ENCODE measurements around the gene CNN1.

DNA sequence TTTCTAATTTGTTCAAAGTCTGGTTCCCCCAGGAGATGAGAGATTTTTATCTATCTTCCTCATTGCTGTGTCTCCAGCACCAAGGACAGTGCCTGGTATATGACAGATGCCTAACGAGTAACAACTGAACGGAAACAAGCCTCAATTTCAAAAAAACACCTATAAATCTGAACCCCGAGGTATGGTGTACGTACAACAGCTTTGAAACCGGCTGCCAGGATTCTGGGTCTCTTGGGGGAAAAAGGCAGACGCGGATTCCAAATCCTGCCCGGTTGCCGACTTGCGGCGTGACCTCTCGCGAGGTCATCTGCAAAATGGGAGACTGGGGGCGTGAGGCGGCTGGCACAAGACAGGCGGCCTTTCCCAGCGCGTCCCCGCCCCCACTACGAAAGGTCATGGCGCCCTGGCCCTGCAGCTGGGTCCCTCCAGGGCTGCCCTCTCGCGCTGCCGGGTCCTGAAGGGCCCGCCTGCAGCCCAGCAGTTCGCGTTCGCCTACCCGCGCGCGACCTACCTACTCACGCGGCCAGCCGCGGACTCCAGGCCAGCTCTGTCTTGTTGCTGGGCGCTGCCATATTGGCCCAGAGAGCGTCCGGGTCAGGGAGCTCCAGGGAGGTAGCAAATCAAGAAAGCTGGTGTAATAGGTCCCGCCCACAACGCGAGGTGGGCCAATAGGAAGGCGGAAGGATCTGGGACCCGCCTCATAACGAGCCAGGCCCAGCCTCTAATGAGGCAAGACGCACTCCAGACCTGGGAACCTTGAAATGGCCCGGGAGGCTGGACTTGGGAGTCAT lies 9.9 kb upstream of the CNN1 start, which contains the start of gene ECSIT:
- TF ChIP-seq, protein P1, sequence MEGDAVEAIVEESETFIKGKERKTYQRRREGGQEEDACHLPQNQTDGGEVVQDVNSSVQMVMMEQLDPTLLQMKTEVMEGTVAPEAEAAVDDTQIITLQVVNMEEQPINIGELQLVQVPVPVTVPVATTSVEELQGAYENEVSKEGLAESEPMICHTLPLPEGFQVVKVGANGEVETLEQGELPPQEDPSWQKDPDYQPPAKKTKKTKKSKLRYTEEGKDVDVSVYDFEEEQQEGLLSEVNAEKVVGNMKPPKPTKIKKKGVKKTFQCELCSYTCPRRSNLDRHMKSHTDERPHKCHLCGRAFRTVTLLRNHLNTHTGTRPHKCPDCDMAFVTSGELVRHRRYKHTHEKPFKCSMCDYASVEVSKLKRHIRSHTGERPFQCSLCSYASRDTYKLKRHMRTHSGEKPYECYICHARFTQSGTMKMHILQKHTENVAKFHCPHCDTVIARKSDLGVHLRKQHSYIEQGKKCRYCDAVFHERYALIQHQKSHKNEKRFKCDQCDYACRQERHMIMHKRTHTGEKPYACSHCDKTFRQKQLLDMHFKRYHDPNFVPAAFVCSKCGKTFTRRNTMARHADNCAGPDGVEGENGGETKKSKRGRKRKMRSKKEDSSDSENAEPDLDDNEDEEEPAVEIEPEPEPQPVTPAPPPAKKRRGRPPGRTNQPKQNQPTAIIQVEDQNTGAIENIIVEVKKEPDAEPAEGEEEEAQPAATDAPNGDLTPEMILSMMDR (conservative IDR thresholded peaks at IDR 0.05), result no peak
- TF ChIP-seq EZH2 (IDR thresholded peaks at IDR 0.05; ENCODE audit: low read depth), result no peak

Data from PC-9 (cell line).